ENCODE data around the gene UBE2D4.
"Not testable (repeated sequence)": the region's sequence is repeated elsewhere in the genome, so short reads cannot be mapped to it uniquely, and the experiment has no call there.

GRCh38 chr7:43982848-43983247 is 56.6 kb downstream of the UBE2D4 start:
- TF ChIP-seq EZH2 (IDR thresholded peaks at IDR 0.05; ENCODE audit: borderline replicate concordance, low read depth, low read length, severe bottlenecking); CTCF (IDR thresholded peaks at IDR 0.05; ENCODE audit: borderline replicate concordance, extremely low read depth, low read length, poor library complexity, severe bottlenecking): not testable (repeated sequence)

All from DND-41 (cell line).